CD14-positive monocyte (primary cell): Measurements from ENCODE around the gene CD6. TPM values are rescaled to one million over a fixed set of nuclear protein-coding genes. Genes with fewer than 3 reads are reported as not detected.

Experiments used
- DNase-seq, 3 donors: peaks; one replicate each; pipeline ENCODE4 v3.0.0-alpha.2; 2011 to 2022
- H2AFZ ChIP-seq: 2 replicates; pipeline ENCODE4 v1.6.0; 2012; ENCODE audit warnings: mild to moderate bottlenecking, low read depth, low read length, inconsistent platforms; ENCODE audit not compliant: insufficient read depth, poor library complexity, severe bottlenecking
- H3K27ac ChIP-seq, 2 donors: 1 replicate in 1 of 2; 2 replicates in 1 of 2; pipeline ENCODE4 v1.5.1; 2012 to 2013; ENCODE audit warnings: low read length in 2 of 2, control low read depth in 1 of 2, inconsistent platforms in 1 of 2, low read depth in 1 of 2, mild to moderate bottlenecking in 1 of 2
- H3K27me3 ChIP-seq, 2 donors: one replicate each; pipeline versions ENCODE4 v1.6.0 to v1.6.1; 2011 to 2013; ENCODE audit warnings: low read length in 2 of 2; ENCODE audit not compliant: control insufficient read depth in 2 of 2, insufficient read depth in 2 of 2
- H3K36me3 ChIP-seq, 2 donors: replicated peaks in 1 of 2; 1 replicate in 1 of 2; 2 replicates in 1 of 2; pipeline versions ENCODE4 v1.5.1 to v1.6.1; 2012 to 2013; ENCODE audit warnings: low read length in 2 of 2, control low read depth in 1 of 2, inconsistent platforms in 1 of 2, mild to moderate bottlenecking in 1 of 2; ENCODE audit not compliant: insufficient read depth in 2 of 2, control insufficient read depth in 1 of 2
- H3K4me1 ChIP-seq, 2 donors: 1 replicate in 1 of 2; 2 replicates in 1 of 2; pipeline versions ENCODE4 v1.5.1 to v1.6.1; 2012 to 2013; ENCODE audit warnings: low read length in 2 of 2, control low read depth in 1 of 2, inconsistent platforms in 1 of 2, mild to moderate bottlenecking in 1 of 2, moderate library complexity in 1 of 2; ENCODE audit not compliant: insufficient read depth in 2 of 2, control insufficient read depth in 1 of 2
- H3K4me2 ChIP-seq: replicated peaks from 2 replicates; pipeline ENCODE3; 2012; ENCODE audit warnings: low read length, moderate library complexity, mild to moderate bottlenecking; ENCODE audit not compliant: poor library complexity, severe bottlenecking; ENCODE audit errors: extremely low read depth
- H3K4me3 ChIP-seq, 3 experiments: fragments of 200-600 bp in 1 of 3; sonication (generic) in 1 of 3; replicated peaks in 1 of 3; 1 replicate in 2 of 3; 2 replicates in 1 of 3; pipeline ENCODE4 v1.5.1; 2011 to 2013; ENCODE audit warnings: low read length in 3 of 3, mild to moderate bottlenecking in 3 of 3, control low read depth in 2 of 3, low read depth in 2 of 3, inconsistent platforms in 1 of 3, moderate library complexity in 1 of 3
- H3K79me2 ChIP-seq: 2 replicates; pipeline ENCODE4 v1.6.0; 2012; ENCODE audit warnings: mild to moderate bottlenecking, control low read depth, inconsistent platforms, low read length, moderate library complexity; ENCODE audit not compliant: insufficient read depth
- H3K9ac ChIP-seq: 2 replicates; pipeline ENCODE4 v1.6.0; 2017; ENCODE audit warnings: low read length, mild to moderate bottlenecking; ENCODE audit not compliant: insufficient read depth, poor library complexity, severe bottlenecking
- H3K9me3 ChIP-seq, 2 donors: replicated peaks in 1 of 2; 1 replicate in 1 of 2; 2 replicates in 1 of 2; pipeline versions ENCODE4 v1.5.1 to v1.6.1; 2012 to 2013; ENCODE audit warnings: low read length in 2 of 2, control low read depth in 1 of 2; ENCODE audit not compliant: control insufficient read depth in 1 of 2, insufficient read depth in 1 of 2
- H4K20me1 ChIP-seq: 2 replicates; pipeline ENCODE4 v1.6.0; 2012; ENCODE audit warnings: mild to moderate bottlenecking, low read length, control low read depth, moderate library complexity; ENCODE audit not compliant: insufficient read depth
- H3K27ac Mint-ChIP-seq, 7 donors: one replicate each; pipeline ENCODE4 v1.8.0; 2020; ENCODE audit warnings: mild to moderate bottlenecking in 7 of 7, mixed read lengths in 7 of 7, moderate library complexity in 6 of 7, inconsistent platforms in 2 of 7
- H3K27me3 Mint-ChIP-seq, 3 donors: one replicate each; pipeline ENCODE4 v1.8.0; 2021 to 2022; ENCODE audit warnings: low read depth in 3 of 3, mild to moderate bottlenecking in 3 of 3, mixed read lengths in 3 of 3, moderate library complexity in 3 of 3, inconsistent platforms in 1 of 3
- H3K36me3 Mint-ChIP-seq, 2 donors: one replicate each; pipeline ENCODE4 v1.8.0; 2020; ENCODE audit warnings: mixed read lengths in 2 of 2, inconsistent platforms in 1 of 2, mild to moderate bottlenecking in 1 of 2
- H3K4me1 Mint-ChIP-seq: one replicate; pipeline ENCODE4 v1.8.0; 2020; ENCODE audit warnings: mild to moderate bottlenecking, mixed read lengths
- H3K4me3 Mint-ChIP-seq, 2 donors: one replicate each; pipeline ENCODE4 v1.8.0; 2020; ENCODE audit warnings: mild to moderate bottlenecking in 2 of 2, mixed read lengths in 2 of 2, moderate library complexity in 1 of 2
- H3K9me3 Mint-ChIP-seq, 7 donors: one replicate each; pipeline ENCODE4 v1.8.0; 2020 to 2022; ENCODE audit warnings: mixed read lengths in 7 of 7, mild to moderate bottlenecking in 6 of 7, moderate library complexity in 6 of 7, inconsistent platforms in 2 of 7
- WGBS: methylation state at CpG from one replicate; pipeline ENCODE4 v1.1.5; 2013; ENCODE audit warnings: missing lambda C conversion rate; ENCODE audit not compliant: insufficient coverage; 5-methylcytosine and 5-hydroxymethylcytosine counted together
- intact Hi-C, 2 donors: fragments of 100-400 bp; cut with micrococcal nuclease; formaldehyde crosslinking; loops; one replicate each; pipeline versions ENCODE4 v1.15.0 to v1.15.1; 2023
- polyA plus RNA-seq, 3 donors: library from polyadenylated mRNA; depleted of rRNA in 1 of 3; unstranded in 2 of 3; stranded (reverse) in 1 of 3; fragments of 300-500 nt in 2 of 3; fragments of >200 nt in 1 of 3; fragmentation: Illumina TruSeq in 2 of 3; gene quantifications; 1 replicate in 2 of 3; 2 replicates in 1 of 3; pipeline ENCODE4 v1.2.3, GENCODE V29; 2012 to 2021
- TF ChIP-seq, protein P1 (sequence below): fragments of 200-600 bp; IDR thresholded peaks from one replicate; pipeline ENCODE4 v1.8.0; 2022; ENCODE audit warnings: antibody characterized with exemption, mild to moderate bottlenecking

Gene CD6
- polyA plus RNA-seq, 3 donors: 0.09 to 0.39 (median 0.39) TPM

DNA sequence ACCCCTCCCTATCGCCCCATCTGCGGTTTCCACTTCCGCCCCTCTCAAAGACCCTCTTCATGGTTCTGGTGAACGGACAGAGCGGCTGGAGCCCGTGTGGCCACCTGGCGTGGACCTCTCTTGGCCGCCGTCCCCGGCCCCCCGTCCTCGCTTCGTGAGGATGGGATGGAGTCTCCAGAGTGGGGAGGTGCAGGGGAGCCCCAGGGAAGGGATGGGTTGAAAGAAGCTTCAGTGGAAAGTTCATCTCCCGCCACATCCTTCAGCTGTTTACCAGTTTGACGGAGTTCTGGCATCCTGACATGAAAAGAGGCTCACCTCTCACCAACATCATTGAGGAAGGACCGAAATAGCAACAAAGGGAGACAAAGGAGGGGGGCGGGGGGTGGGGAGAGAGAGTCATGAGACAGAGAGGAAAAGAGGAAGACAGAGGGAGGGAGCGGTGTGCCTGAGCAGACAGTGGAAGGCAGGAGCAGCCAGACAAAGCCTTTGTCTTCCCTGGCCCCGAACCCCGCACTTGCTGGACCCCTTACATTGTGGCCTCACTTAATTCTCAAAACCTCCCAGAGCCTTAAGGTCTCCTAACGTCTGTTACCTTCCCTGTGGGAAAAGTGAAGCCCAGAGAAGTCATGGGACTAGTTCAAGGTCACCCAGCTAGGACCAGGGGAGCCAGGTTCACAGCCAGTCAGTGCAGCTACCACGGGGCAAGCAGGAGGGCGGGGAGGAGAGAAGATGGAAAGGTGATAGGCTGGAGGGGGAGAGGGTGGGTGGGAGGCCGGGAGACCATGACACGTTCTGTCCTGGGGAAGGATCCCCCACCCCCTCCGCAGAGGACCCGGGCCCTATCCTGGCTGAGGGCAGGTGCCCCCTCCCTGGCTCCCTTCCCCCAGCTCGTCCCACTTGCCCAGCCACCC lies 54.9 kb downstream of the CD6 start:
- Histone ChIP-seq H3K36me3 (no peaks in the 10 kb centered on the region), H3K4me2 (peak overlapping the region; percentile 43), H3K4me1 (peaks cover 46 to 52% of the 10 kb centered on the region in 2 donors), H3K79me2 (no peaks in the 10 kb centered on the region), H3K4me3 (peak overlapping the region in 1 of 3 experiments; percentile 0), H4K20me1 (no peaks in the 10 kb centered on the region), H3K27ac (peak overlapping the region; percentile 41 to 68), H3K9ac (peak overlapping the region; percentile 39), H2AFZ (no peak overlapping the region), H3K9me3 (no peaks in the 10 kb centered on the region), H3K27me3 (peaks cover 8 to 23% of the 10 kb centered on the region in 2 donors)
- intact Hi-C loops: loop anchor here (2.0 to 5.0 kb wide), 2 partner anchors 36 to 72 kb away; no protein-coding TSS in a partner anchor
- Mint-ChIP-seq H3K27me3 (peaks cover 24 to 46% (median 30%) of the 10 kb centered on the region in 3 donors), H3K4me3 (peak overlapping the region in 1 of 2 donors; percentile 55), H3K9me3 (peaks cover 0 to 5% (median 0%) of the 10 kb centered on the region in 7 donors), H3K27ac (peak overlapping the region; percentile 75 to 90 (median 86)), H3K4me1 (peaks cover 66% of the 10 kb centered on the region), H3K36me3 (peaks cover 0 to 21% of the 10 kb centered on the region in 2 donors)
- DNase-seq: peak; percentile 81 to 86 (median 82)
- TF ChIP-seq, protein P1, sequence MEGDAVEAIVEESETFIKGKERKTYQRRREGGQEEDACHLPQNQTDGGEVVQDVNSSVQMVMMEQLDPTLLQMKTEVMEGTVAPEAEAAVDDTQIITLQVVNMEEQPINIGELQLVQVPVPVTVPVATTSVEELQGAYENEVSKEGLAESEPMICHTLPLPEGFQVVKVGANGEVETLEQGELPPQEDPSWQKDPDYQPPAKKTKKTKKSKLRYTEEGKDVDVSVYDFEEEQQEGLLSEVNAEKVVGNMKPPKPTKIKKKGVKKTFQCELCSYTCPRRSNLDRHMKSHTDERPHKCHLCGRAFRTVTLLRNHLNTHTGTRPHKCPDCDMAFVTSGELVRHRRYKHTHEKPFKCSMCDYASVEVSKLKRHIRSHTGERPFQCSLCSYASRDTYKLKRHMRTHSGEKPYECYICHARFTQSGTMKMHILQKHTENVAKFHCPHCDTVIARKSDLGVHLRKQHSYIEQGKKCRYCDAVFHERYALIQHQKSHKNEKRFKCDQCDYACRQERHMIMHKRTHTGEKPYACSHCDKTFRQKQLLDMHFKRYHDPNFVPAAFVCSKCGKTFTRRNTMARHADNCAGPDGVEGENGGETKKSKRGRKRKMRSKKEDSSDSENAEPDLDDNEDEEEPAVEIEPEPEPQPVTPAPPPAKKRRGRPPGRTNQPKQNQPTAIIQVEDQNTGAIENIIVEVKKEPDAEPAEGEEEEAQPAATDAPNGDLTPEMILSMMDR: no peak
- WGBS: 58% methylated on average over 13 of the region's 28 CpGs

DNA sequence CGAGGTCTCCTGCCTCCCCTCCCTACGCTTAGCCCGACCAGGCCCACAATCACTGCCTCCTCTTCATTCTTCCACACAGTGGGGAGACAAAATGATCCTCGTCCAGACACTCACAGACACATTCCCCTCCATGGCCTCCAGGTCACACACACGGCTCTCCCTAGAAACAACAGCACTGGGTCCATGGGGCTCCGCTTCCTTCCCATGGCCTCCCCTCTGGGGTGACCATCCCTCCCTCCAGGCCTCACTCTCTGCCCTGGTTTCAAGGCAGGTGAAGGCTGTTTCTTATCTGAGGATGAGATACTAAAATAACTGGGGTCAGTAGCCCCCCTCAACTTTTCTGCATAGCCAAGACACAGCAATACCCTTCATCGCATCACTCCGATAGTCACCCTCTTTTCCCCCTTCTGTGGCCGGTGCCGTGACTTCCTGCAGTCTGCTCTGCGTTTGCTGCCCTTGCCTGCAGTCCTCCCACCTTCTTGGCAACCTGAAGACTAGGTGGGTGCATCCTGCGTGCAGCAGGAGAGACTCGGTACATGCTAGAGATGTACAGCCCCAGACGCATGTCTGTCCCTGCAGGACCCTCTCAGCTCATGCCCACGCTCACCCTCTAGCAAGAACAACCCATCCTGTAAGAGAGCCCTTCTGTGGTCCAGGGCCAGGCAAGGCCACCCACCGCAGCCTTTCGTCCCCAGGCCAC lies 55.8 kb downstream of the CD6 start:
- Histone ChIP-seq H3K9me3 (no peaks in the 10 kb centered on the region), H3K36me3 (no peaks in the 10 kb centered on the region), H3K79me2 (no peaks in the 10 kb centered on the region), H3K4me2 (no peak overlapping the region), H3K27ac (peak overlapping the region in 1 of 2 donors; percentile 45), H3K4me1 (peaks cover 43 to 47% of the 10 kb centered on the region in 2 donors), H3K27me3 (peaks cover 4 to 14% of the 10 kb centered on the region in 2 donors), H3K9ac (peak overlapping the region; percentile 39), H4K20me1 (no peaks in the 10 kb centered on the region), H2AFZ (no peak overlapping the region), H3K4me3 (no peak overlapping the region)
- H3K4me1 Mint-ChIP-seq: peaks cover 56% of the 10 kb centered on the region
- H3K4me3 Mint-ChIP-seq: peak overlapping the region; percentile 31 to 52
- peaks cover 15 to 37% (median 22%) of the 10 kb centered on the region in 3 donors for H3K27me3 Mint-ChIP-seq
- peaks cover 0 to 19% of the 10 kb centered on the region in 2 donors for H3K36me3 Mint-ChIP-seq
- peak overlapping the region in 6 of 7 donors; percentile 22 to 88 (median 84) for H3K27ac Mint-ChIP-seq
- TF ChIP-seq, protein P1: no peak
- DNase-seq: no peak
- H3K9me3 Mint-ChIP-seq: peaks cover 0 to 2% (median 0%) of the 10 kb centered on the region in 7 donors
- 68% methylated on average over 14 of the region's 17 CpGs for WGBS
- intact Hi-C loops: loop anchor here (2.0 to 5.0 kb wide), 2 partner anchors 35 to 72 kb away; no protein-coding TSS in a partner anchor
